ENCODE results near the gene BRICD5.

DNA sequence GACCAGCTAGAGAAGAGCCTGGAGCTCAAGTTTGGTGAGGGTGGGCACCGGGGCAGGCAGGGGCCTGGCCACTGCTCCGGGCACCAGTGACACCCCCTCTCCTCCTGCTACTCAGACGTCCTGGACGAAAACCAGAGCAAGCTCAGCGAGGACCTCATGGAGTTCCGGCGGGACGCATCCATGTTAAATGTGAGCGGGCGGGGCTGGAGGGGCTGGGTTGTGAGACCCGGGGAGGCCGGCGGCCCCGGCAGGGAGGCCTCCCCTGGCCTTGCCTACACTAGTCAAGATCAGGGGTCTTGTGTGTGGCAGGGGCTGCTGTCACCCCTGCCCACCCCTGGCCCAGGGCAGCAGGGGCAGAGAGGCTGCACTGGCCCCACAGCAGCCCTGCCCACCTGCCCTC is 37.3 kb downstream of the BRICD5 start:
- TF ChIP-seq POLR2A (IDR thresholded peaks at IDR 0.05; ENCODE audit: insufficient read depth in 1 of 2, low read depth in 2 of 2, low read length in 2 of 2) (no peak), MTA3 (CRISPR knock-in tag; IDR thresholded peaks at IDR 0.05) (no peak), ZNF746 (CRISPR knock-in tag; IDR thresholded peaks at IDR 0.05) (no peak), SMYD3 (CRISPR knock-in tag; IDR thresholded peaks at IDR 0.05) (no peak), FOXM1 (CRISPR knock-in tag; IDR thresholded peaks at IDR 0.05) (no peak), HNRNPLL (IDR thresholded peaks at IDR 0.05; ENCODE audit: low read depth, low read length, poor library complexity, severe bottlenecking) (no peak), XRCC5 (optimal IDR thresholded peaks at IDR 0.05; ENCODE audit: low read length) (no peak), TAF1 (CRISPR knock-in tag; IDR thresholded peaks at IDR 0.05) (no peak)
- TF ChIP-seq, protein P1, sequence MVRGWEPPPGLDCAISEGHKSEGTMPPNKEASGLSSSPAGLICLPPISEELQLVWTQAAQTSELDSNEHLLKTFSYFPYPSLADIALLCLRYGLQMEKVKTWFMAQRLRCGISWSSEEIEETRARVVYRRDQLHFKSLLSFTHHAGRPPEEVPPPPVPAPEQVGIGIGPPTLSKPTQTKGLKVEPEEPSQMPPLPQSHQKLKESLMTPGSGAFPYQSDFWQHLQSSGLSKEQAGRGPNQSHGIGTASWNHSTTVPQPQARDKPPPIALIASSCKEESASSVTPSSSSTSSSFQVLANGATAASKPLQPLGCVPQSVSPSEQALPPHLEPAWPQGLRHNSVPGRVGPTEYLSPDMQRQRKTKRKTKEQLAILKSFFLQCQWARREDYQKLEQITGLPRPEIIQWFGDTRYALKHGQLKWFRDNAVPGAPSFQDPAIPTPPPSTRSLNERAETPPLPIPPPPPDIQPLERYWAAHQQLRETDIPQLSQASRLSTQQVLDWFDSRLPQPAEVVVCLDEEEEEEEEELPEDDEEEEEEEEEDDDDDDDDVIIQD (CRISPR knock-in tag; IDR thresholded peaks at IDR 0.05; ENCODE audit: low read depth): no peak
- TF ChIP-seq, protein P2, sequence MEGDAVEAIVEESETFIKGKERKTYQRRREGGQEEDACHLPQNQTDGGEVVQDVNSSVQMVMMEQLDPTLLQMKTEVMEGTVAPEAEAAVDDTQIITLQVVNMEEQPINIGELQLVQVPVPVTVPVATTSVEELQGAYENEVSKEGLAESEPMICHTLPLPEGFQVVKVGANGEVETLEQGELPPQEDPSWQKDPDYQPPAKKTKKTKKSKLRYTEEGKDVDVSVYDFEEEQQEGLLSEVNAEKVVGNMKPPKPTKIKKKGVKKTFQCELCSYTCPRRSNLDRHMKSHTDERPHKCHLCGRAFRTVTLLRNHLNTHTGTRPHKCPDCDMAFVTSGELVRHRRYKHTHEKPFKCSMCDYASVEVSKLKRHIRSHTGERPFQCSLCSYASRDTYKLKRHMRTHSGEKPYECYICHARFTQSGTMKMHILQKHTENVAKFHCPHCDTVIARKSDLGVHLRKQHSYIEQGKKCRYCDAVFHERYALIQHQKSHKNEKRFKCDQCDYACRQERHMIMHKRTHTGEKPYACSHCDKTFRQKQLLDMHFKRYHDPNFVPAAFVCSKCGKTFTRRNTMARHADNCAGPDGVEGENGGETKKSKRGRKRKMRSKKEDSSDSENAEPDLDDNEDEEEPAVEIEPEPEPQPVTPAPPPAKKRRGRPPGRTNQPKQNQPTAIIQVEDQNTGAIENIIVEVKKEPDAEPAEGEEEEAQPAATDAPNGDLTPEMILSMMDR (CRISPR knock-in tag; IDR thresholded peaks at IDR 0.05): no peak
- TF ChIP-seq, protein P3, sequence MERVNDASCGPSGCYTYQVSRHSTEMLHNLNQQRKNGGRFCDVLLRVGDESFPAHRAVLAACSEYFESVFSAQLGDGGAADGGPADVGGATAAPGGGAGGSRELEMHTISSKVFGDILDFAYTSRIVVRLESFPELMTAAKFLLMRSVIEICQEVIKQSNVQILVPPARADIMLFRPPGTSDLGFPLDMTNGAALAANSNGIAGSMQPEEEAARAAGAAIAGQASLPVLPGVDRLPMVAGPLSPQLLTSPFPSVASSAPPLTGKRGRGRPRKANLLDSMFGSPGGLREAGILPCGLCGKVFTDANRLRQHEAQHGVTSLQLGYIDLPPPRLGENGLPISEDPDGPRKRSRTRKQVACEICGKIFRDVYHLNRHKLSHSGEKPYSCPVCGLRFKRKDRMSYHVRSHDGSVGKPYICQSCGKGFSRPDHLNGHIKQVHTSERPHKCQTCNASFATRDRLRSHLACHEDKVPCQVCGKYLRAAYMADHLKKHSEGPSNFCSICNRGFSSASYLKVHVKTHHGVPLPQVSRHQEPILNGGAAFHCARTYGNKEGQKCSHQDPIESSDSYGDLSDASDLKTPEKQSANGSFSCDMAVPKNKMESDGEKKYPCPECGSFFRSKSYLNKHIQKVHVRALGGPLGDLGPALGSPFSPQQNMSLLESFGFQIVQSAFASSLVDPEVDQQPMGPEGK (CRISPR knock-in tag; IDR thresholded peaks at IDR 0.05): no peak
